Immature natural killer cell (primary cell): Measurements from ENCODE around the gene PTMA. TPM values are rescaled to one million over a fixed set of nuclear protein-coding genes. Genes with fewer than 3 reads are reported as not detected.
"Not testable (repeated sequence)": the region's sequence is repeated elsewhere in the genome, so short reads cannot be mapped to it uniquely, and the experiment has no call there.

Source experiments
- DNase-seq, 3 donors: peaks; one replicate each; pipeline ENCODE4 v3.0.0; 2022; ENCODE audit warnings: mixed read lengths in 1 of 3
- H3K27ac Mint-ChIP-seq, 6 donors: one replicate each; pipeline ENCODE4 v1.8.0; 2020; ENCODE audit warnings: mixed read lengths in 6 of 6, mild to moderate bottlenecking in 5 of 6, inconsistent platforms in 4 of 6, moderate library complexity in 3 of 6
- H3K27me3 Mint-ChIP-seq, 3 donors: one replicate each; pipeline ENCODE4 v1.8.0; 2020 to 2021; ENCODE audit warnings: low read depth in 3 of 3, mild to moderate bottlenecking in 3 of 3, mixed read lengths in 3 of 3, moderate library complexity in 3 of 3, inconsistent platforms in 1 of 3
- H3K36me3 Mint-ChIP-seq, 3 donors: one replicate each; pipeline ENCODE4 v1.8.0; 2020; ENCODE audit warnings: mixed read lengths in 3 of 3, inconsistent platforms in 2 of 3, mild to moderate bottlenecking in 2 of 3
- H3K4me1 Mint-ChIP-seq, 2 donors: one replicate each; pipeline ENCODE4 v1.8.0; 2020; ENCODE audit warnings: inconsistent platforms in 2 of 2, mild to moderate bottlenecking in 2 of 2, mixed read lengths in 2 of 2, moderate library complexity in 1 of 2
- H3K4me3 Mint-ChIP-seq, 5 donors: one replicate each; pipeline ENCODE4 v1.8.0; 2020; ENCODE audit warnings: mild to moderate bottlenecking in 5 of 5, mixed read lengths in 5 of 5, inconsistent platforms in 3 of 5, moderate library complexity in 3 of 5
- H3K9me3 Mint-ChIP-seq, 6 donors: one replicate each; pipeline ENCODE4 v1.8.0; 2020; ENCODE audit warnings: mild to moderate bottlenecking in 6 of 6, mixed read lengths in 6 of 6, inconsistent platforms in 4 of 6, moderate library complexity in 3 of 6
- polyA plus RNA-seq, 3 donors: library from polyadenylated mRNA; unstranded; fragments of 300-500 nt; fragmentation: Illumina TruSeq; gene quantifications; one replicate each; pipeline ENCODE4 v1.2.3, GENCODE V29; 2021

PTMA gene, protein sequence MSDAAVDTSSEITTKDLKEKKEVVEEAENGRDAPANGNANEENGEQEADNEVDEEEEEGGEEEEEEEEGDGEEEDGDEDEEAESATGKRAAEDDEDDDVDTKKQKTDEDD
- 1,000 to 10,000 TPM in 2 of 3 donors, 100 to 1,000 TPM in 1; 953 to 2,361 (median 1,987) TPM for polyA plus RNA-seq

DNA sequence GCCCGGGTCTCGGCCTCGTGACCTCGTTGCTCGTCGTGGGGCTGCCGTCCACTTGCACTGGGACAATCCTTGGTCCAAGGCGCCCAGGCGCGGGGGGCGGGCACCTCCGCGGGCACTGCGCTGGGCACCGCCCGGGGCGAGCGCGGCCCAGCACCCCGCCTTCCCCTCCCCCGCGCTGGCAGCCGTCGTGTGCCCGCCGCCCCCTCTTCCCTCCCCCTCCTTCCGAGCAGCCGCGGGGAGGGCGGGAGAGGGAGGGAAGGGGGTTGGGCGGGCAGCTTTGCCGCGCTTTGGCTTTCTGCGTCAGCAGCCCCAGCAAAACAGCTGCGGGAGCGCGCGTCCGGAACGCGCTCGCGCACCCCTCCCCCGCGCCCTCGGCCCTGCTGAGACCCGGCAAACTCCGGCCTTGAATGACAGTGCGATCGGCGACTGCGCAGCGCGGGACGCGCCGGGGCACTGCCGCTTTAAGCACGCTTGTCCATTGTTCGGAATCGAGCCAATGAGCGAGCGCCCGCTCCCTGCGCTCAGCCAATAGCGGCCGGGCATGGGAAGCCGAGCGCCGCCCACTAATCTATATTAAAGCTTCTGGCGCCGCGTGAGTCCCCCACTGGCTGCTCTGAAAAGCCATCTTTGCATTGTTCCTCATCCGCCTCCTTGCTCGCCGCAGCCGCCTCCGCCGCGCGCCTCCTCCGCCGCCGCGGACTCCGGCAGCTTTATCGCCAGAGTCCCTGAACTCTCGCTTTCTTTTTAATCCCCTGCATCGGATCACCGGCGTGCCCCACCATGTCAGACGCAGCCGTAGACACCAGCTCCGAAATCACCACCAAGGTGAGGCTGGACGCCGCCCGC is at the start of gene PTMA:
Gene PTMA, plus strand, starts transcription at position 599 of the 846 bp plus-strand sequence. Its CDS starts 182 bp downstream, at position 781.
- Mint-ChIP-seq H3K27me3 (peaks cover 58 to 64% (median 59%) of the 10 kb centered on the region in 3 donors), H3K4me3 (peak within 1 kb of the TSS; percentile 99), H3K9me3 (peaks cover 0 to 3% (median 0%) of the 10 kb centered on the region in 6 donors), H3K36me3 (peaks cover 5 to 18% (median 17%) of the 10 kb centered on the region in 3 donors), H3K27ac (peak within 1 kb of the TSS; percentile 99 to 100 (median 100)), H3K4me1 (peaks cover 27 to 37% of the 10 kb centered on the region in 2 donors)
- DNase-seq, result peak; percentile 100

DNA sequence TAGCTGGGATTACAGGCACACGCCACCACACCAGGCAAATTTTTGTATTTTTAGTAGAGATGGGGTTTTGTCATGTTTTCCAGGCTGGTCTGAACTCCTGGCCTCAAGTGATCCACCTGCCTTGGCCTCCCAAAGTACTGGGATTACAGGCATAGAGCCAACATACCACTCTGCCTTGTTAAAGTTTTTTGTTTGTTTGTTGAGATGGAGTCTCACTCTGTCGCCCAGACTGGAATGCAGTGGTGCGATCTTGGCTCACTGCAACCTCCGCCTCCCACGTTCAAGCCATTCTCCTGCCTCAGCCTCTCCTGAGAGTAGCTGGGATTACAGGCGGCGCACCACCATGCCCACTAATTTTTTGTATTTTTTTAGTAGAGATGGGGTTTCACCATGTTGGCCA is 48.3 kb upstream of the PTMA start:
- not testable (repeated sequence) for H3K27me3 Mint-ChIP-seq

DNA sequence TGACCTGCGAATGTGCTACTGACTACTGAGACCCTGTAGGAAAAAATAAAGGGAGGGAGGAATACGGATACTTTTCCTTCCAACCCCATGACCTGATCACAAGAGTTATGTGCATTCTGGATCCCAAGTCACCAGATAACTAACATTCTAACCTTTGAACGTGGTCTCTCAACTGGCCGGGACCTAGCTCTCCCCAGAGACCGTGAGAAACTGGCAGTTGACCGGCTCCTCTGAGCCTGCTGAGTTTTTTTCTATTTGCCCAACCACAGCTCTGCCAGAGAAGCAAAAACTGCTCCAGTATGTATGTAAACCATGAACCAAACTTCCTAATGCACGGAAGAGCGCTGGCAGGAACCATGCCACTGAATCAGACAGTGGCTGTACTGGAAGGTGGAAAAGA is 47.5 kb upstream of the PTMA start:
- Mint-ChIP-seq H3K4me3 (peak overlapping the region; percentile 39 to 77 (median 44)), H3K4me1 (peaks cover 22 to 30% of the 10 kb centered on the region in 2 donors), H3K27me3 (peaks cover 6 to 8% (median 8%) of the 10 kb centered on the region in 3 donors), H3K36me3 (no peaks in the 10 kb centered on the region), H3K9me3 (no peaks in the 10 kb centered on the region), H3K27ac (peak overlapping the region in 4 of 6 donors; percentile 19 to 95 (median 82))
- DNase-seq, result no peak

More for the DNA sequence above, 48.3 kb upstream of the PTMA start:
- H3K4me3 Mint-ChIP-seq, H3K9me3 Mint-ChIP-seq, DNase-seq, H3K36me3 Mint-ChIP-seq, H3K27ac Mint-ChIP-seq: not testable (repeated sequence)
- peaks cover 17 to 24% of the 10 kb centered on the region in 2 donors for H3K4me1 Mint-ChIP-seq

DNA sequence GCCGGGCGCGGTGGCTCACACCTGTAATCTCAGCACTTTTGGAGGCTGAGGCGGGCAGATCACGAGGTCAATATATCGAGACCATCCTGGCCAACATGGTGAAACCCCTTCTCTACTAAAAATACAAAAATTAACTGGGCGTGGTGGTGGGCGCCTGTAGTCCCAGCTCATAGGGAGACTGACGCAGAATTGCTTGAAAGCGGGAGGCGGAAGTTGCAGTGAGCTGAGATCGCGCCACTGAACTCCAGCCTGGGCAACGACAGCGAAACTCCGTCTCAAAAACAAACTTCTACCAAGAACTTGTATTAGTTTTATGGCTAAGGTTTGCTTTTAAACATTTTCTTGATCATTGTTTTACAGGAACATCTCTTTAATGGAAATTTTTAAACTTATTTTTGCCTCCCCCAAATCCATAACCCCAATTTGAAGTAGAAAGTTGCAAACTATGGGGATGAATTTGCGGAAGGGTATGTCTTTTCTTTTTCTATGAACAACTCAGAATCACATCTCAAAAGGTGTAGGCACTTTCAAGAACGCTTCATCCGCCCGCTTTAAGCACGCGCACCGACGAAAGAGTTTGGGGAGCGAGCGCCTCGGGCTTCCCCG is 46.8 kb upstream of the PTMA start:
- peaks cover 29 to 35% of the 10 kb centered on the region in 2 donors for H3K4me1 Mint-ChIP-seq
- no peak for DNase-seq
- H3K27ac Mint-ChIP-seq, result peak overlapping the region; percentile 77 to 96 (median 90)
- H3K27me3 Mint-ChIP-seq, result peaks cover 6 to 8% (median 7%) of the 10 kb centered on the region in 3 donors
- H3K9me3 Mint-ChIP-seq, result no peaks in the 10 kb centered on the region
- peak overlapping the region; percentile 76 to 84 (median 82) for H3K4me3 Mint-ChIP-seq
- H3K36me3 Mint-ChIP-seq, result no peaks in the 10 kb centered on the region

DNA sequence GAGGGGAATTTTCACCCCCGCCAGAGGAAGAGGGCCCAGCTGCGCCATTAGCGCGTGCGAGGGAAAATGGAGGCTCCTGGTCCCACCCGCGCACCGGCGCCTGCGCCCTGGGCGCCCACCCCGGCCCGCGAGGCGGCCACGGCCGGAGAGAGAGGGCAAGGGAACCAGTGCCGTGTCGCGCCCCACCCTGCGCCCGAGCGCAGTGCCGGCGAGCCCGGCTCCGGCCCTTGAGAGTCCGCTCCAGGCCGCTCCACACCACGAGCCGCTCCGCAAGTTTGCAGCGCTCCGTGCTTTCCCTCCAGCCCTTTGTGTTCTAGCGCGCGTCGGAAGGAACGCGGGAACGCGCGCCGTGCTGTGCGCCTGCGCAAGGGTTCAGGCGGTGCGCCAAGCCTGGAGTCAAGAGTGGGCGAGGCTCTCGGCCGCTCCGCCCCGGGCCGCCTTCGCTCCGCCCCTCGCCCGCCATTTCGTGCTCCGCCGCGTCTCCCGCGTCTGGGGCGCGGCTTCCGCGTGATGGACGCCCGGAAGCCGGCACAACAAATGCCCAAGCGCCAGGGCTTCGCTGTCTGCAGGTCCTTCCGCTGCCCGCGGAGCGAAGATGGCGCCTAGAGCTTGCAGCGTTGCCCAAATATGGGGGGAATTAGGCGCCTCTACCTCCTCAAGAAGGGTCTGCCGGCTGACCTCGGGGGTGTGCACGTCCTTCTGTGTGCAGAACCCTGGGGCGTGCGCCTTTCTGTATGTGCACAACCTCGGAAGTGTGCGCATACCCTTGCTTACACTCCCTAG is 46.1 kb upstream of the PTMA start:
- H3K9me3 Mint-ChIP-seq, result no peaks in the 10 kb centered on the region
- H3K4me3 Mint-ChIP-seq, result peak overlapping the region; percentile 76 to 84 (median 82)
- H3K27me3 Mint-ChIP-seq, result peaks cover 6 to 8% (median 7%) of the 10 kb centered on the region in 3 donors
- peak overlapping the region; percentile 77 to 96 (median 90) for H3K27ac Mint-ChIP-seq
- DNase-seq, result peak; percentile 99
- H3K36me3 Mint-ChIP-seq, result no peaks in the 10 kb centered on the region
- H3K4me1 Mint-ChIP-seq, result peaks cover 31 to 38% of the 10 kb centered on the region in 2 donors

DNA sequence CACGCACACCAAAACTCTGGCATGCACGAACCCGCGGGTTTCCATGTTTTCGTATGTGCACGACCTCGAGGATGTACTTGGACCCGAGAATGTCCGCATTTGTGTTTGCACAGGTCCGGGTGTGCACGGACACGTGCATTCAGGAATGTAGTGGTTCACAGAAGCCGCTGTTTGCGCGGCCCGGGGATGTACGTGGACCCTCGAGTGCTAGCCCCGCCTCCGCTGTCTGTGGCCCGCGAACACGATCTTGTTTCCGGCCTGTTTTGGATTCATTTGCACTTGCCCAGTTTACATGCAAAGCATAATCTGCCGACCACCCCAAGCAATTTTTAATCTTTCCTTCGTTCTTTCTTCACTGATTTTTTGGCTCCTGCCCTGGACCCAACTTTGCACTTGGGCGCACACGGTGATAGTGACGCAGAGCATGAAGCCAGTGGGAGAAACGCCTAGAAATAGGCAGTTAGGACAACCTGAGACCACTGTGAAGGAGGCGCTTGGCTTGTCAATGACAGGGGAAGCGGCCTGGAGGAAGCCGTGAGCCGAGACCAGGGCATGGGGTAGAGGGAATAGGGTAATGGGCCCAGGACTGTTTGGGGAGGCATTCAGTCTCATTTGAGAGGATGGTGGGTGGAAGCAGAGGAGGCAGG is 45.4 kb upstream of the PTMA start:
- peak overlapping the region; percentile 76 to 96 (median 88) for H3K27ac Mint-ChIP-seq
- H3K27me3 Mint-ChIP-seq, result peaks cover 6 to 8% (median 7%) of the 10 kb centered on the region in 3 donors
- peaks cover 31 to 38% of the 10 kb centered on the region in 2 donors for H3K4me1 Mint-ChIP-seq
- no peaks in the 10 kb centered on the region for H3K9me3 Mint-ChIP-seq
- H3K36me3 Mint-ChIP-seq, result no peaks in the 10 kb centered on the region
- peak overlapping the region; percentile 76 to 84 (median 82) for H3K4me3 Mint-ChIP-seq
- no peak for DNase-seq

DNA sequence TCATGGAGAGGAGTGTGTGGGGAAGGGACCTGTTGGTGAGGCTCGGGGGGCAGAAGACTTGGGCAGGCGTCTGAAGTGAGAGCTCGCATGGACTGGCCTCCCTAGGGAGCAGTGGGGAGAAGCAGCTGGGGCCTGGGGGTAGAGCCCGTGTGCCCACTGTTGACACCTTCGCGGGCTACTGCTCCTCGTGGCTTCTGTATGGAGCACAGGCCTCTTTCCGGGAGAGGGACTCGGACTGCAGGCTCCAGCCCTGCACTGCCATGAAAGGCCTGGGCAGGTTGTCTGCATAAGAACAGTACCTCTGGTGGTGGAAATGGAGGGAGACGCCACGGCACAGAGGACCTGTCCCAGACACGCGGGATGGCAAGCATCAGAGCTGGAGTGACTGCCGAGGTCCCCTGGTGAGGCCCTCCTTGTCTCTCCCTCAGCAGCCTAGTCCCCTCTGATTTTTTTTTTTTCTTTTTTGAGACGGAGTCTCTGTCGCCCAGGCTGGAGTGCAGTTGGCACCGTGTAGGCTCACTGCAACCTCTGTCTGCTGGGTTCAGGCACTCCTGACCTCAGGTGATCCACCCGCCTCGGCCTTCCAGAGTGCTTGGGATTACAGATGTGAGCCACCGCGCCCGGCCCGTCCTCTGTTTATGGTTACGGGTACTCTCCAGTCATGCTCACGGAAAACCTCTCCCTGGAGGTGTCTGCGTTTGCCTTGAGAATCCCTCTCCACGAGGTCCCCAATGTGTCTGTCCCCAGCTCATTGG is 44.7 kb upstream of the PTMA start:
- Mint-ChIP-seq H3K36me3 (no peaks in the 10 kb centered on the region), H3K4me1 (peaks cover 31 to 38% of the 10 kb centered on the region in 2 donors), H3K4me3 (peak overlapping the region; percentile 39 to 77 (median 69)), H3K27ac (peak overlapping the region in 5 of 6 donors; percentile 17 to 91 (median 80)), H3K9me3 (no peaks in the 10 kb centered on the region), H3K27me3 (peaks cover 6 to 8% (median 7%) of the 10 kb centered on the region in 3 donors)
- DNase-seq, result no peak

DNA sequence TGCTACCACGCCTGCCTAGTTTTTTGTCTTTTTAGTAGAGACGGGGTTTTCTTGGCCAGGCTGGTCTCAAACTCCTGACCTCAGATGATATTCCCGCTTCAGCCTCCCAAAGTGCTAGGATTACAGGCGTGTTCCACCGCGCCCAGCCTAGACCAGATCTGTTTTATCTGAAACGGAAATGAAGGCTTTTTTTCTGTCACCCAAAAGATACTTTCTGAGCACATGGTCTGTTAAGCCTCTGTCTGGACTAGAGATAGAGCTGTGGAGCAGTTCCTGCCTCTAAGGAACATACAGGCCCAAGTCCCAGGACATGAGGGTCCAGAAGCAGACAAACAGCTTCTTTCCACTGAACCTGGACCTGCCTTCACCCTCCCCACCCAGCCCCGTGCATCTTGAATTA is 43.6 kb upstream of the PTMA start:
- H3K9me3 Mint-ChIP-seq, result no peaks in the 10 kb centered on the region
- H3K27ac Mint-ChIP-seq, result peak overlapping the region in 3 of 6 donors; percentile 17 to 39 (median 22)
- peak overlapping the region in 1 of 5 donors; percentile 18 for H3K4me3 Mint-ChIP-seq
- H3K36me3 Mint-ChIP-seq, result no peaks in the 10 kb centered on the region
- no peak for DNase-seq
- peaks cover 31 to 38% of the 10 kb centered on the region in 2 donors for H3K4me1 Mint-ChIP-seq
- peaks cover 6 to 8% (median 7%) of the 10 kb centered on the region in 3 donors for H3K27me3 Mint-ChIP-seq

DNA sequence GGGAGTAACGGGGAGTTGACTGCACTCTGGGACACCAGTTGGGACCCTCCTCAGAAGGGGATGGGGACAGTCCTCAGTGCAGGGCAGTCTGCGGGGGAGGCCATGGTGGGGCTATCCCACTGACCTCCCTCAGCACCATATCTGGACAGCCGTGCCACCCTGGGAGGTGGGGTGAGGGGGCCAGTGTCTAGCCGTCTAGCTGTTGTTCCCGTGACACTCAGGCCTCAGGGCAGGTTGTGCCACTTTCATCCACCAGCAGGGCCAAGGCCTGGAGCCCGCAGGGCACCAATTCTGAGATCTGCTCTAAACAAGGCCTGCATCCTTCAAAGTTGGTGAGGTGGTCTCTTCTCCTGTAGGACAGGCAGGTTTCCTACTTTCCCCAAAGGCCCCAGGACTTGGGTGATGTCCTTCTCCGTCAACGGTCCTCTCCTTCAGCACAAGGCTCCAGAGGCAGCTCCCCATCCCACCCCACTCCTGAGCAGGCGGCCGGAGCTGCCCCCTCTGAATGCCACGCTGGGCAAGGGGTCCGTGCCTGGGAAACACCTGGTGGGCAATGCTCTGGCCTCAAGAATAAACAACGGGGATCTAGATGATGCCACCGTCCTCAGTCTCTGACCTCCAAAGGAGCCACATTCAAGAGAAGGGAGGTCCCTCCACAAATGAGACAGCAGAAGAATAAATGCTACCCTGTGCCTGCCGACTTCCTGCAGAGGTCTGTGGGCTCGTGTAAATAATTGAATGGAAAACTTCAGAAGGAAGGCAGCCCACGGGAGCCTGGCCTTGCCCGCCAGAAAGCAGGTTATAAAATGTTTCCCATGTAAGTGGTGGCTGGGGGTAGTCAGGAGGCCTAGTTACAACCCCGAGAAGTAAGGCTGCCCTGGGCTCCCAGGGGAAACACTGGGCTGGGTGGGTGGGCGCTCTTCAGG is 42.8 kb upstream of the PTMA start:
- Mint-ChIP-seq H3K4me1 (peaks cover 31 to 38% of the 10 kb centered on the region in 2 donors), H3K27me3 (peaks cover 6 to 8% (median 7%) of the 10 kb centered on the region in 3 donors), H3K4me3 (peak overlapping the region; percentile 65 to 76 (median 70)), H3K9me3 (no peaks in the 10 kb centered on the region), H3K36me3 (no peaks in the 10 kb centered on the region), H3K27ac (peak overlapping the region; percentile 69 to 92 (median 89))
- no peak for DNase-seq

DNA sequence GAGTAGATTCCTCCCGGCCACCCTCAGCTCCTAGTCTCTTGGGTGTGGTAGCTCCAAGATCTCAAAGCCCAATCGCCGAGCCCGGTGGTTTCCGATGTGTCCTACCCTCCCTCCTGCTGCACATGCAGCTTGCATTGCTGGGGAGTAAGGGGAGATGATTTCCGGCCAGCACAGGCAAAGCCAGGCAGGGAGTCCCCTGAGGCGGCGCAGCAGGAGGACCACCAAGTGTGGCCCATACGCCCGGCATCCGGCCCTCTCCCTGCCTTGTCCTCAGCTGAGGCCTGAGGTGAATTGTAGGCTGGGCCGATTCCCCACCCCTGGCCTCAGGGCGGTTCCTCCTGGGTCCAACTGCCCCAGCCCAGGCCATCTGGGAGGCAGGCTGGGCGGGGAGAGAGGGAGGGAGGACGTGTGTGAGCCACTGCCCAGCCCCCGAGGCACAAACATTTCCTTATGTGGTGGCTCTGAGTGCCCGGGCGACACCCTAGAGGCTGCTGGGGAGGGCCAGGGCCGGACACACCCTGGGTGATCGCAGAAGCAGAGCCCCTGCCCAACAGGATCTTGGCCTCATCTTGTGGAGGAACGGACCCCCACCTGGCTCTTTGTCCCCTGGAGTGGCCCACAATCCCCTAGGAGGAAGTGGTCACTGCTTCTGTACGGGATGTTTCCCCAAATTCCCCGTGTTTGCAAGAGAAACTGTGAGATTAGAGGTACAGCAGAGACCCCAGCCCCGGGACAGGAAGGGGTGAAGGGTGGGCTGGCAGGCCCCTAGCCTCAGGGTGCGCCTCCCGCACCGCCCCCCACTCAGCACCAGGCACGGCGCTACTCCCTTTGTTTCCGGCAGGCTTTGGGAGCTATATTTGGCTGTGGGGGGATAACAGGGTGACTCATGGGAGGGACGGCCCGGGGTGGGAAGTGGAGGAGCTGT is 41.9 kb upstream of the PTMA start:
- DNase-seq, result peak; percentile 60 to 63 (median 62)

DNA sequence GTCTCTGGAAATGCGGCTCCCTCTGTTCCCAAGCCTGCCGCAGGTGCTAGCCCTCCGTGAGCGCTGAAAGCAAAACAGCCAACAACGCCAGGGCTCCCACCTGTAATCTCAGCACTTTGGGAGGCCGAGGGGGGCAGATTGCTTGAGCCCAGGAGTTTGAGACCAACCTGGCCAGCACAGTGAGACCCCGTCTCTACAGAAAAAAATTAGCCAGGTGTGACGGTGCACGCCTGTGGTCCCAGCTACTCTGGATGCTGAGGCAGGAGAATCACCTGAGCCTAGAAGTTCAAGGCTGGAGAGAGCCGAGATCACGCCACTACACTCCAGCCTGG is 41.3 kb upstream of the PTMA start:
- peaks cover 24 to 33% of the 10 kb centered on the region in 2 donors for H3K4me1 Mint-ChIP-seq
- no peak for DNase-seq
- peak overlapping the region in 5 of 6 donors; percentile 14 to 89 (median 87) for H3K27ac Mint-ChIP-seq
- peak overlapping the region in 1 of 5 donors; percentile 27 for H3K4me3 Mint-ChIP-seq
- H3K9me3 Mint-ChIP-seq, result no peaks in the 10 kb centered on the region
- peaks cover 3 to 6% (median 3%) of the 10 kb centered on the region in 3 donors for H3K27me3 Mint-ChIP-seq
- no peaks in the 10 kb centered on the region for H3K36me3 Mint-ChIP-seq

More for the DNA sequence above, 41.9 kb upstream of the PTMA start:
- no peaks in the 10 kb centered on the region for H3K9me3 Mint-ChIP-seq
- H3K4me3 Mint-ChIP-seq, result peak overlapping the region; percentile 64 to 77 (median 72)
- H3K4me1 Mint-ChIP-seq, result peaks cover 31 to 37% of the 10 kb centered on the region in 2 donors
- peaks cover 6 to 7% (median 6%) of the 10 kb centered on the region in 3 donors for H3K27me3 Mint-ChIP-seq
- H3K36me3 Mint-ChIP-seq, result no peaks in the 10 kb centered on the region
- peak overlapping the region; percentile 64 to 91 (median 89) for H3K27ac Mint-ChIP-seq
